Testis (tissue), 2 donors: Measurements from ENCODE around the gene SLC5A10.

Experiments used
- POLR2A ChIP-seq: fragments of 450-650 bp; IDR thresholded peaks from one replicate; pipeline ENCODE4 v1.6.1; 2017; ENCODE audit warnings: antibody characterized with exemption, mild to moderate bottlenecking, moderate library complexity
- TF ChIP-seq, protein P1 (sequence below), 3 experiments: fragments of 450-650 bp in 2 of 3; fragments of 200-600 bp in 1 of 3; sonication (generic) in 1 of 3; IDR thresholded peaks; one replicate each; pipeline ENCODE4 v1.5.1; 2016 to 2019; ENCODE audit warnings: antibody characterized with exemption in 3 of 3, mild to moderate bottlenecking in 2 of 3, moderate library complexity in 1 of 3

DNA sequence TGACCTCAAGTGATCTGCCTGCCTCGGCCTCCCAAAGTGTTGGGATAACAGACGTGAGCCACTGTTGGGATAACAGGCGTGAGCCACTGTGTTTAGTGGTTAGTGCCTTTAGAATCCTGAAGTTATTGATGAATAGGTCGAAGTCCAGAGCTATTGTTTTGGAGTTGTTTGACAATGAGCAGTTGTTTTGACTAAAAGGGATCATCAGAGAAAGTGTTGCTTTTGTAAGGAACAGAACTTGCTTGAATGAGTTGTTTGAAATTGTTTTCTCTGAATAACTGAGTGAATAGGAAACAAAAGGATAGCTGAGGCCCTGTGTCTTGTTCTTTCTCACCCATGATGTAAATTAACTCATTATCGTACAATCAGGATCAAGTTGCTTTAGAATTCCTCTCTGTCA, 47.5 kb upstream of the SLC5A10 start:
- TF ChIP-seq POLR2A, result no peak
- TF ChIP-seq, protein P1, sequence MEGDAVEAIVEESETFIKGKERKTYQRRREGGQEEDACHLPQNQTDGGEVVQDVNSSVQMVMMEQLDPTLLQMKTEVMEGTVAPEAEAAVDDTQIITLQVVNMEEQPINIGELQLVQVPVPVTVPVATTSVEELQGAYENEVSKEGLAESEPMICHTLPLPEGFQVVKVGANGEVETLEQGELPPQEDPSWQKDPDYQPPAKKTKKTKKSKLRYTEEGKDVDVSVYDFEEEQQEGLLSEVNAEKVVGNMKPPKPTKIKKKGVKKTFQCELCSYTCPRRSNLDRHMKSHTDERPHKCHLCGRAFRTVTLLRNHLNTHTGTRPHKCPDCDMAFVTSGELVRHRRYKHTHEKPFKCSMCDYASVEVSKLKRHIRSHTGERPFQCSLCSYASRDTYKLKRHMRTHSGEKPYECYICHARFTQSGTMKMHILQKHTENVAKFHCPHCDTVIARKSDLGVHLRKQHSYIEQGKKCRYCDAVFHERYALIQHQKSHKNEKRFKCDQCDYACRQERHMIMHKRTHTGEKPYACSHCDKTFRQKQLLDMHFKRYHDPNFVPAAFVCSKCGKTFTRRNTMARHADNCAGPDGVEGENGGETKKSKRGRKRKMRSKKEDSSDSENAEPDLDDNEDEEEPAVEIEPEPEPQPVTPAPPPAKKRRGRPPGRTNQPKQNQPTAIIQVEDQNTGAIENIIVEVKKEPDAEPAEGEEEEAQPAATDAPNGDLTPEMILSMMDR (IDR thresholded peaks at IDR 0.05), result no peak
